ENCODE data around the gene NIM1K. TPM values are rescaled to one million over a fixed set of nuclear protein-coding genes. Genes with fewer than 3 reads are reported as not detected.
"Not testable (repeated sequence)": the region's sequence is repeated elsewhere in the genome, so short reads cannot be mapped to it uniquely, and the experiment has no call there.

Gene NIM1K
- polyA plus RNA-seq, 1 donor, result 0.70 TPM

DNA sequence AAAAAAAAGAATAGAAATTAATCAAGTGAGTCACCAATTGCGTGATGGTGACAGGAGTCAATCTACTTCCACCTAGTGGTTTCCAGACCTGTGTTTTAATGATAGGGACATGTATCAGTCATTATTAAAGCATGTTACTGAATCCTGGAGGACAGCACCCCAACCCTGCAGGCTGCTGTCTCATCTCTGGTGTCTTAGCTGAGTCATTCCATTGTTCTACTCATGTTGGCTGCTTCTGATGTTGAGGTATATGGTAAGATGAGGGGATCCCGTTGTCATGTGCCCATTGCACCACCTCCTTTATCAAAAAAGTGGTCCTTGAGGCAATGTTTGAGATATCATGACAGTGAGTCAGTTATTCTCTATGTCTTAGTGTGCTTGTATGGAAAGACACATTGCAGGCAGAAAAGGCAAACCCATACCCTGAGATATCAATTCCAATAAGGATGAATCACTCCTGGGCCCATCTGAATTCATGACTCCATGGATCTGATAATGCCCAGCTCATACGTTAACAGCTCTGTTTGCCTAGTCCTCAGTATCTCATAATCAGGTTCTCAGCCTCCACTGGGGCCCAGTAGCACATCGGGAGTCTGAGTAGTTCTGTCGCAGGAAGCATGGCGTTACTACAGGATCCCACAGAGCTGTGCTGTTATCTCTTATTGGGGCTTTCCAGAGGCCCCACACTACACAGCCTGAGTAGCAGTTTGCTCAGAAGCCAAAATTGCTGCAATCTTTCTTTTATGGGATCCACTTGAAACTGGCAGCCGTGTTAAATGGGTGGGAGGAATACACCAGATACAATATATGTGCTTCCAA lies 90.0 kb downstream of the NIM1K start:
- DNase-seq, result no peak

DNA sequence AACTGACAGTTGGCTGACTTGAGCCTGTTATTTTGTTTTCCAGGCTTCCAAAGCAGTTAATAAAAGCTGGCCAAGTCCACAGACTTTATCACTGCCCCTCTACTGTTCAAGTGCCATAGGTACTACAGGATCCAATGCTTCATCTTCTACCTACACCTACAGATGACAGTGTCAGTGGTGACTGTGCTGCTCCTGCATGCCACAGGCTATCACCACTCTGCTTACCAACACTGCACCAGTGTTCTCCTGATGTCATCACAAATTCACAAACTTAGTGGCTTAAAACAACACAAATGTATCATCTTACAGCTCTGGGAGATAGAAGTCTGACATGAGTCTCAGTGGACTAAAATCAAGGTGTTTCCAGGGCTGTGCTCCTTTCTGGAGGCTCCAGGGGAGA lies 94.6 kb downstream of the NIM1K start:
- DNase-seq, result no peak

DNA sequence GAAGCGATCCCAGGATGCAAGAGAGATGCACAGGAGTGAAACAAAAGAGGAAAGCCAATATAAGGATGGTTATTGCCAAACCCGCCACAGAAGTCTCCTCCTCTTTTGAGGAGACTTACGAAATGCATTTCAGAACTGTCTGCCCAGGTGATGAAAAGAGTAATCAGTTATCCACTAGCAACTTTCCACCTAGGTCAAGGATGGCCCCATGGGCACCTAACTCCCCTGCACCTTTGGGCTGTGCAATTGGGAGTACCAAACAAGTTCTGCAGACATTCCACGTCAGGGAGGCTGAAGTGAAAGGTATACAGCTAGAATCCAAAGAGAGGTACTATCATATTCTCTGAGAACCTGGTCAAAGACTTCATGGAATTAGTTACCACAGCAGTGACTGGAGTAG lies 95.5 kb downstream of the NIM1K start:
- DNase-seq, result no peak

DNA sequence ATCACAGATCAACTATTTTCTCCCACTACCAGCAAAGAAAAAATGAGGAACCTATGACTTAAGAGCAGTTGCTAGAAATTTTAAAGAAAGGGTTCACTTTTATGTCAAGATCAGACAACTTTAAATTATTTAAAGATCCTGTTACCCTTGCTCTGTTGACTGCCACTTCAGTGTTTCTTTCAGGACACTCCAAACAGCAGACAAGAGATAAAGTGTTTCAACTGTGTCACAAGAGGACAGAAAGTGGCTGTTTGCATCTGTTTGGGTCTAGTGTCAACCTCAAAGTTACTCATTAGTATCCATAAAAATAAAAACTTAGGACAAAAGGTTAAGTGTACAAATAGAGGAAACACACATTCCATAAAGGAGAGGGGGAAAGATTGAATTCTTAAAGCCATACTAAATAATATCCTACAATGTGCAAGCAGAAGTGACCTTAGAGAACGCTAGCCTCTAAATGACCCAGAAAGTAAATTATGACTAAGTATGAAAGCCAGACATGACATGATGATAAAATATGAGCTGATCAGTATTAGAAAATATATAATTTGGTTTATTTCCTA lies 96.3 kb downstream of the NIM1K start:
- DNase-seq, result no peak

DNA sequence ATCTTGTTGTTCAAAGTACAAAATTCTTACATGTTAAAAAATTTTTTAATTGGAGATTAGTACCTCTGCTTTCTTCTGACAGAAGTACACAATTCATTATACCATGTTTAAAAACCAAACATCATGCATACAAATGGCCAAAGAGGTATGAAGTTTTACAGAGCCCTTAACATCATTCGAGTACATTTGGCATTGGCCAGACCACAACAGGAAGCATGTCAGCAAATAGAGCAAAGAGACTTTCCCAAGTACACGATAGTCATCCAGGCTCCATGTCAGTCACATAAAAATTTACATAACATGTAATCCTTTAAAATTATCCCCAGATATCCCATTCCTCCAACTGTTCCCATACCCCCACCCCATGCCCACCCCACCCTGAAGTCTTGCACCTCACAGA lies 98.7 kb downstream of the NIM1K start:
- no peak for DNase-seq

DNA sequence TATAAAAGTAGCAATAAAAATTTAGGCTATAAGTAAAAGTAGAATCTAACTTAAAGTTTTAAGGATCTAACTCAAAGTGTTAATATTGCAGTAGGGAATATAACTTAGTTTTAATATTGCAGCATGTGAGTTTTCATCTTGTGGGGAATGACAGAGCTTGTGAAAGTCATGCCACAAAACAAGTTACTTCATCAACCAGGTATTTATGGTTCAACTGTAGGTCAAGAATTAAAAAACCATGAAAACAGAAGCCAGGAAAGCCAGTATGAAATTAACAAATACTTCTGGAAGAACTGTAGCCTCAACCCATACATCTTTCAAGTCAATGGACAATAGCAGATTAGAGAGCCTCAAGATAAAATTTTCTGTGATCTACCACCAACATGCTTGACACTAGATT lies 102.2 kb downstream of the NIM1K start:
- no peak for DNase-seq

DNA sequence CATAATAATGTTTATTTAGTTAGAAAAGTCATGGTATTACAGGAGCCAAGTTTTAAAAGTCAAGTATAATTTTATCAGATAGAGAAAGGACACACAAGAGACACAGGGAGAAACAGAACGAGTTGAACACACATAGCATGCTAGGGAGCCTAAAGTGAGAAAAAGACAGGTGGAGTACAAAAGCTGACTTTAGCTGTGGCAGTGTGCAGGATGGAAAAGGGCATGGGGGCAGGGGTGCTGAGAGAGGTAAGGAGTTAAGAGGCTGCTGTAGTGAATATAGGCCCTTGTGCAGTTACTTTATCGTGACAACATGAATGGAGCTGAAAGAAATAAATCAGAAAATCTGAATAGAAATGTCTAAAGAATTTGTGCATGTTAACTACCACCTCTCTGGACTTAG lies 103.2 kb downstream of the NIM1K start:
- DNase-seq, result no peak

DNA sequence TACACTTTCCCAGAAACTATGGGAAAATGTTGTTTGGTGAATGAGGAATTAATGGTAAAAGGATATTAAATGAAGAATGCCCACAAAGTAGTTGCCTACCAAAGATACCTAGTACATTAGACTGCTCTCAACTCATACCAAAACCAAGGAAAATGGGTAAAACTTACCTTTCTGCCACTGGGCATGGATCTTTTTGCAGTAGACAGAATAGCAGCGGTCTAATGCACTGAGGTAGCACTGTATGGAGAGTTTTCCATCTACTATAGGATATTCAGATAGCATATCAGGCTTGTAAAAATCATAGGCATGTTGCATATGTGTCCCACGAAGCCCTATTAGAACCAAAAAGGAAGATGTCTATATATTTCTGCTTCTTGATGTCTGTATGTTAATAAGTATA lies 104.8 kb downstream of the NIM1K start:
- no peak for DNase-seq

DNA sequence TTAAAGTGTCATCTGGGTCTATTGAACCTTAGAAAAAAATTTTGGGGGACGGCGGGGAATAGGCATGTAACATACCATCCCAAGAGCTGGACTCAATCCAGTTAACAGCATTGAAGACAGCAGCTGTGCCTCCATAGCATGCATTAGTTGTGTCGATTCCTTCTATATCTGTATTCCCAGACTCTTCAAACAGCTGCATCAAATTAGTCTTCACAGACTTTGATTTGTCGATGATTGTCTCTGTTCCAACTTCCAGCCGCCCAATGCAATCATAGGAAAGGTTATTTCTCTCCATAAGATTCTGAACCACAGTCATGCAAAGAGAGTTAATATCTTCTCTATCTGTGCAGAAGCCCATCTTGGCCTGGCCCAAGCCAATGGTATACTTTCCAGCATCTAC lies 106.4 kb downstream of the NIM1K start:
- no peak for DNase-seq

DNA sequence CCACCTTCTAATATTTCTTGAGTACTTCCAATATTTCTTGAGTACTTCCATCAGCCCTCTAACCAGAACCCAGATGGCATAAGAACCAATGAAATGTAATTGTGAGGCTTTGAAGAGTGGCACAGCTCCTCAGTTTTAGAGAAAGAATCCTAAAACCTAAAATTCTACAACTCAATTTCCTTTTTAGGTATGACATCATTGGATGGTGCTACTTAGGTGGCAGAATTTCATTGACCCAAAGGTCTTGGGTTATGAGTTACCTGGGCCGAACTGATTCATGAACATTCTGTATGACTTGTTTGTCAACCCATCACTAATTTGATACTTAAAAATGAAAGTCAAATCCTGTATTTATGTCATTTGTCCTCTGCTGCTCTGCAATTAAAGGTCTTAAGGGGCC lies 108.1 kb downstream of the NIM1K start:
- no peak for DNase-seq

DNA sequence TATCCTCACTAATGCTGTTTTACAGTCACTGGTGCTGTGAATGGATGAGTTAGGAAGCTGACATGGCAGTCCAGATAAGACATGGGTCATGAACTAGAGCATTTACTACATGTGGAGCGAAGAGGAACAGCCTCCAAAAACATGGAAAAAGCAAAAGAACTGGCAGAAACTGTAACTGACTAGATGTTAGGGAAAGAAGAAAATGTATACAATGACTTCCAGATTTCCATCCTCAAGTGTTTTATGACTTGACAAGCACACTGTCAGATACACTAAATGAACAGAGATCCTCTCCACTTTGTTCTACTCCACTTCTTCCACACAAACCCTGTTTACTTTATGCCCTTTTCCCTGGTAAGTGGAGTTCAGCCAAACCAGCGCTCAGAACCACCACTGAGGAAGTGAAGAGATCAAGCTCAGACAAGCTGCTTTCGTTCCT lies 109.6 kb downstream of the NIM1K start:
- no peak for DNase-seq

DNA sequence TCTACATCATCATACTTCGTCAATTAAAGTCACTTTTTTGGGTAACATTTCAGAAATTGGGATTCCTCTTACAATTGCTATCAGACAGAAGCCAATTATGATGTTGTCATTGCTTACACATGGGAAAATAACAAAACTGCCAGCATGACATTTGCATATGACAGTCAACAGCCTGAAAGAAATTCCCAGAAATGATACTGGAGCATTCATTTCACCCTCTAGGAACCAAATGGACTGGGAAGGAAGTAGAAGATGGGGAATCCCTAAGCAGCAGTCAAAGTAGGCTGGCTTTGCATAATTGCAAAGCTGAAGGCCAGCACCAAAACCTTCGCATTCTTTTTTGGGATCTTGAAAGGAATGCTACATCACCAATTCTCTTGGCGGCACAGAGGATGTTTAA lies 110.5 kb downstream of the NIM1K start:
- DNase-seq, result no peak

DNA sequence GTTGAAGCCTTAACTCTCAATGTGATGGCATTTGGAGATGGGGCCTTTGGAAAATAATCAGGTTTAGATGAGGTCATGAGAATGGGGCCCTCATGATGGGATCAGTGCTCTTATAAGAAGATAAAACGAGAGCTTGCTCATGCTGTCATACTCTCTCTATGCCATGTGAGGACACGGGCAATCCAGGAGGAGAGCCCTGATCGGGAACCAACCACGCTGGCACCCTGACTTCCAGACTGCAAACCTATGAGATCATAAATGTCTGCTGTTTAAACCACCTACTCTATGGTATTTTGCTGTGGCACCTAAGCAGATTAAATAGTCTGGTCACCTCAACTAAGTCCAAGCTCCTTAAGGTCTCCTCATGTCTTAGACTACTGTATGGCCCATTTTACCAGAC lies 111.2 kb downstream of the NIM1K start:
- DNase-seq, result no peak

DNA sequence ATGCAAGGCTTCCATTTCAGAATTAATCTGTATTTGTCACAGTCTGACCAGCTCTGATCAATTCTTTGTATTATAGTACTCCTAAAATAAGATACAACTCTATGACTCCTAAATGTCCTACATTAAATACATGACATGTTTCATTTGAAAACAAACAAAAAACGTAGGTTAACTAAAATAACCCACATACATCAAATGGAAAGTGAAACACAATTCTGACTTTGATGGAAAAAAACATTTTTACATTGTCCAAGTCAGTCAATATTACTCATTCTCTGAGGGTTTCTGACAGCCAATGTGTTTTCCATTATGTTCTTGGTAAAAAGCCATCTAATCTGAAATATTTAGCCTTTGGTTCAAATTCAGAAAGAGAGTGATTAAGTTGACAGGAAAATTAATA lies 112.5 kb downstream of the NIM1K start:
- DNase-seq, result no peak

DNA sequence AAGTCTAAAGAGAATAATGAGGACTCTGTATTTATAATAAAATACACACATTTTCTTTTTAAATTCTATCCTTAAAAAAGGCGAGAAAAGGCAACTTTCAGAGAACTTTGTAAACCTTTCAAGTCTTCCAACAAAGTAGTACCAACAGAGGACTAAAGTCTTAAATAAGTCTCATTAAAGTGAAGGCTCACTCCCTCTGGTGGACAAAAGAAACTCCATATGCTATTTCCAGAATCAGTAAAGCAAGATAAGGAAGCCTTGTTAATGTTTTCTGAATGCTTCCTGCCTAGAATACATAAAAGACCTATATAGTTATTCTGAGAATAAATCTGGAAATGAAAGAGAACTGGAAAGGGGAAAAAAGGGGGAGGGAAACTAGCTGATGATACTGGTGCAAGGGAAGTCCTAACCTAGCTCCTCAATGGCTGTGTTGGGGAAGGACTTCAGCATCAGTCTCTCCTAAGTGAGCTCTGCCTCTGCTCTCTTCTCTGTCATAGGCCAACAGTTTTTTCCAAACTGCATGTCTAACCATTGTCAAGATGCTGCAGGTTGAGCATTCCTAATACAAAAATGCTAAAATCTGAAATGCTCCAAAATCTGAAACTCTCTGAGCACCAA lies 114.0 kb downstream of the NIM1K start:
- peak; percentile 26 for DNase-seq

DNA sequence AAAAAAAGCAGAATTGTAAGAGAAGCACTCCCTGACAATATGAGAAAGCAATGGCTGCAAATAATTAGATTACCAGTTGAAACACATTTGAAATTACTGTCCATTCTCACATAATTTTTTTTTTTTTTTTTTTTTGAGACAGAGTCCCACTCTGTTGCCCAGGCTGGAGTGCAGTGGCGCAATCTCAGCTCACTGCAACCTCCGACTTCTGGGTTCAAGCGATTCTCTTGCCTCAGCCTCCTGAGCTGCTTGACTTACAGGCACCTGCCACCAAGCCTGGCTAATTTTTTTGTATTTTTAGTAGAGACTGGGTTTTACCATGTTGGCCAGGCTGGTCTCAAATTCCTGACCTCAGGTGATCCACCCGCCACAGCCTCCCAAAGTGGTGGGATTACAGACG lies 114.9 kb downstream of the NIM1K start:
- DNase-seq, result not testable (repeated sequence)

DNA sequence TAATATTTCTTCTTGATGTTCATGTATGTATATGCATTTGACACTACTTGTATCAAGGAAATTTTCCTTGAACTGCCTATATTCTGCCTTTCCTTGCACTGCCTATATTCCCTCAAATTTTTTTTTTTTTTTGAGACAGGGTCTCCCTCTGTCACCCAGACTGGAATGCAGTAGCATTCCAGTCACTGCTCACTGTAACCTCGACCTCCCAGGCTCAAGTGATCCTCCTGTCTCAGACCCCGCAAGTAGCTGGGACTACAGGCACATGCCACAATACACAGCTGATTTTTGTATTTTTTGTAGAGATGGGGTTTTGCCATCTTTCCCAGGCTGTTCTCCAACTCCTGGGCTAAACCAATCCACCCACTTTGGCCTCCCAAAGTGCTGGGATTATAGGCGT lies 117.1 kb downstream of the NIM1K start:
- no peak for DNase-seq

DNA sequence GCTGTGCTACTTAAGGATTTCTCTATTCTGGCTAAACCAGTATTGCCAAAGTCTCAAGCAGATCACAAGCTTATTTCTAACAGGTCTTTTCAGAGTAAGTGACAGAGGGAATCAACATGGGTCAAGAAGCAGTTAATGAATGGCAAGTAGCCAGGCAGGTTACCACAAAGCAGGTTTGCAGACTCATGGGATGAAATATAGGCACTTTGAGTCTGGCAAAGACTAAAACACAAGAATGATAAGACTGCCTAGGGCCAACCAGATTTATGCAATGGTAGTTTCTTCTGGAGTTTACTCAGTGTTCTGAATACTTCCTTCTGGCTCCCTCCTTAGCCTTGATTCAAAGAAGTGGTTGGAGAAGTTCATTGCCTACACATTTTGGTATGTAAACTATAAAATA lies 117.6 kb downstream of the NIM1K start:
- DNase-seq, result no peak

DNA sequence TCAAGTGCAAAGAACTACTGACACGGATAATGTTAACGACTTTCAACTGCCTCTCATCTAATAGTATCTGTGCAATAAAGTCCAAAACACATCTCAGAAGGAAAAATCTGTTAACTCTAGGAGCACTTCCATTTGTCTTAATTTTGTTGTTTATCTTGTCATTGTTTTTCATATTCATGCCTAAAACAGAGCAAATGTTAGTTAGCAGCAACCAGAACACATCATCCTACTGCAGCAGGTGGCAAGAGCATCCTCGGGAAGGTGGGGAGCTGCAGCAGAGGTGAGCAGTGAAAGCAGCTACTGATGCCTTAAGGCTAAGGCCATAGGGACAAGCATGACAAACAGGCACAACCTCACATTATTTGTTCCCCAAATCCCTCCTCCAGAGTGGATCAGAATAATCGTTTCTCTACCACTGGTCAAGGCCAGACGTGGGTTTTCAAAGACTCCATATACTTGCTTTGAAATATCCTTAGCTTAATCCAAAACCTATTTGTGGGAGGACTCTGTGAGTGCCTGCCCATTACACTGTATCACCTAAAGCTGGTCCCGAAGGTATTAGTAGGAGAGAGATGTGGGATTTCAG lies 120.1 kb downstream of the NIM1K start:
- DNase-seq, result no peak

DNA sequence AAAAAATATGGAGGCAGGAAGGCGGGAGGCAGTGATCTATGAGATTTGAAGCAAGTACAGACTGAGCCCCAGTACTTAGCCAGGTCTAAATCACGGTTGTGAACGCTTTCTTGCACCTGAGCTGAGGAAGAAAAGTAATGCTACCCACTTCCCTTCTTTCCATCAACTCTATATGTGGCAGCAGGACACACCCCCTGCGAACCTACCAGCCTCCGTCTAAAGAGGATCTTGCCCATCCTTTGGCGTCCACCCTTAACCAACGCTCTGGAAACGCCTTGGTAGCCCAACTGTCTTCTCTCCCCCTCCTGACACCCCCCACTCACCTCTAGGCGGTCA lies 120.6 kb downstream of the NIM1K start:
- no peak for DNase-seq

DNA sequence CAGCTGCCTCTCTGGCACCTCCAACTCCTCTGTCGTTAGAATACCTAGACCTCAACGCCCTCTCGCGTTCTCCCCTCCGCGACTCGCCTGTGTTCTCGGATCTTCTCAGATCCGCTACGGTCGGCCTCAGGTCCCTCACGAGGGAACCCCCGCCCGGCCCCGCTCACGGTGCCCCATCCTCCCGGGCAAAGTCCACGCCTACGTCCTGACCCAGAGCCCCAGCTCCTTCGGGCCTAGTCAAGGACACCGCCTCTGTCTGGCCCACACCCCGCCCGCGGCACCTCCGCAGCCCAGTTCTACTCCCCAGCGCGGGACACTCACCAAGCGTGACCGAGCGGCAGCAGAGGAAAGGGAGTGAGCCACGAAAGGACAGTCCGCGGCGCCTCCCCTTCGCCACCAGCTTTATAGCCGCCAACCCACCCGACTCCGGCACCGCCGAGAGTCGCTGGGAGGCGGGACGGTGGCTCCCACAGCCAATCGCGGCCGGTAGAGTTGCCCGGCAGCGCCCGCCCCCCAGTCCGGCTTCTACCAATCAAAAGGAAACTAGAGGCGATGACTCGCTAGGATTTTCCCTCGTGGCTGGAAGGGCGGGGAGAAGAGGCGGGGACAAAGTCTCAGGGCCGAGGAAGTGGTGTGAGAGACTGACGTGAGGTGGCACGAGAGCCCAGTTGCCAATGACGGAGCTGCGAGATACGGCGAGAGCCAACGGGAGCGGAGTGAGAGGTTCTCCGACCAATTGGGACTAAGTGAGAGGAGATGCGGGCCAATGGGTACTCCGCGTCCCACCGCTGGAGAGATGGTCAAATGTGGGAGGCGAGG lies 121.2 kb downstream of the NIM1K start, which contains the start of gene HMGCS1:
Gene HMGCS1 (minus strand): TSS at position 378 of the 819 bp plus-strand sequence. CDS start 14,447 bp downstream, outside the sequence.
- DNase-seq, result peak; percentile 97

DNA sequence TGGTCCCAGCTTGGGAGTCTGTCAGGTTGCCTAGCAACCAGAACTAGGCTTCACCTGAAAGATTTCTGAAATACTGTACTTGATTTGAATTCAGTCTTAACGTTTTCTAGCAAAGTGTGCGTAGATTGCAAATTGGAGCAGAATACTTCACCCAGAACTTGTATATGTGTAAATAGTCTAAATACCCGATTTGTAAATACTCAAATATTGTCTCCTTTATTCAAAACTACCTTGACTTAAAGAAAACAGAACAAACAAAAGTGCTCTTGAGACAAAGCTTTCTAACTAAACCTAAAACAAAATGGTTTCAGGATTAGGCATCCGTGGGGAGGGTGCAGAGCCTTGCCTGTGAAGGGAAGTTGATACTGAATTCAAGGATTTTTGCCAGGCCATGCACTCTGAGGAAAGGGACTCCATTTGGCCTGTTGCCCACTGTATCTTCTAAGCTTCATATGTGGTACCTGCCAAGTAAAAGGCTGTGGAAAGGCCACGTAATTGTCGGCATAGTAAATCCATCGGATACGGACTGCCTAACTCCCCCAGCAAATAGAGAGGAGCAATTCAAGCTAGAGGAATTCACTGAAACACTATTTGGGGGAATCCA lies 121.9 kb downstream of the NIM1K start:
- DNase-seq, result no peak

All from hindlimb muscle (tissue), 1 donor.